ENCODE results near the gene RPS27.
"Not testable (repeated sequence)": the region's sequence is repeated elsewhere in the genome, so short reads cannot be mapped to it uniquely, and the experiment has no call there.

RPS27 gene

DNA sequence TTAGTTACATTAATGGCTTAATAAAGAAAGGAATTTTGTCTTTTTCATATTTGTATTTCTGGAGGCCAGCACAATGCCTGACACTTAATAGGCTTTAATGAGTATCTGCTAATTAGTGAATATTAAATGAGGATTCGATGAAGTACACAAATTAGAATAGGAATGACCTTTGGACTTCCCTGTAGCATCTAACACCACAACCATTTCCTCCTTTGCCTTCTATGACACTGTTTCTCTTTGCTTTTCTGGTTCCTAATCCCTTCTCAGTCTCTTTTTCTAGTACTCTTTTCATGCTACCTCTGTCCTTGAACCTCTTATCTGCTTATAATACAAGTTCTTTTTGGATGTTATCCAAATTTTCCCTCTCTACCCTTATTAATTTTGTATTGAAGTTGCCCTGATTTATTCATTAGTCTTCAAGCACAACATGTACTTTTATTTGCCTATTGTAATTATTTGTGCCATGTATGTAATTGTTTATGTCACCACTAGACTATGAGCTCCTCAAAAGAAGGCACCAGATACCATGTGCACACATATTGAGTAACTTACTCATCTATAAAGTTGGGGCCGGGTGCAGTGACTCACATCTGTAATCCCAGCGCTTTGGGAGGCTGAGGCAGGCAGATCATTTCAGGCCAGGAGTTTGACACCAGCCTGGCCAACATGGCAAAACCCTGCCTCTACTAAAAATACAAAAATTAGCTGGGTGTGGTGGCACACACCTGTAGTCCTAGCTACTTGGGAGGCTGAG lies 23.8 kb downstream of the RPS27 start:
- intact Hi-C loops (cut with DNase I): no loop called here

DNA sequence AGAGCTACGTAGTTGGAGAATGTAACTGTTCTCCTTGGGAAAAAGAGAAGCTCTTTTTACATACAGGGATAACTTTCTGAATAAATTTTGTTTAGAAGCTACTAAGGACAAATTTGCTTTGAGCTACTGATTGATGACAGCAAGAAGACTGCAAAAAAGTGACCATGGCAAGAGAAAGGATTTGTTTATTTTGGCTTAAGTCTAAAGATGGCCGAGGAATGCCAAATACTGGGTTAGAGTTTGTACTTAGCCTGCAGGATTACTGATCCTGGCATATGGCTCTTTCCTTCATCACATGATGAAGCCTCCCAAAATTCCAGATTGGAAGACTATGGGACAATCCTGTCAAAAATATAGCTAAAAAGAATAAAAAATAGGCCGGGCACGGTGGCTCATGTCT lies 28.7 kb downstream of the RPS27 start:
- DNase-seq: no peak
- intact Hi-C loops (cut with DNase I): no loop called here

More for the DNA sequence above, 23.8 kb downstream of the RPS27 start:
- DNase-seq: no peak

DNA sequence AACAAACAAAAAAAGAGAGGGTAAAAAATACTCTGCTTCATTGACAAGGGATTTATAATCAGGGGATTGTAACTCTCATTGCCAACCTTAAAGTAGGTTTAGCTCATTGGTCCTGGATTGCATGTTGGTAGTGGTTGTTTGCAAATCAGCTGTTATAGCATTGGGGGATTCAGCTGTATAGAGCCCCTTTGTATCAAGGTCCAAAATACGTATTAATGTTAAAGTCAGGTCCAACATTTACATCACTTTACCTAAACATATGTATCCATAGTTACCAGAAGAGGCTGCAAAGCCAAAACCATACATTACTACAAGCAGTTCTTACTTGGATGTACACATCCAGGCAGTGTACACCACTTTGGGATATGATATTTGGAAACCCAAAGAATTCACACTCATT lies 29.4 kb downstream of the RPS27 start:
- no peak for DNase-seq
- intact Hi-C loops (cut with DNase I): no loop called here

DNA sequence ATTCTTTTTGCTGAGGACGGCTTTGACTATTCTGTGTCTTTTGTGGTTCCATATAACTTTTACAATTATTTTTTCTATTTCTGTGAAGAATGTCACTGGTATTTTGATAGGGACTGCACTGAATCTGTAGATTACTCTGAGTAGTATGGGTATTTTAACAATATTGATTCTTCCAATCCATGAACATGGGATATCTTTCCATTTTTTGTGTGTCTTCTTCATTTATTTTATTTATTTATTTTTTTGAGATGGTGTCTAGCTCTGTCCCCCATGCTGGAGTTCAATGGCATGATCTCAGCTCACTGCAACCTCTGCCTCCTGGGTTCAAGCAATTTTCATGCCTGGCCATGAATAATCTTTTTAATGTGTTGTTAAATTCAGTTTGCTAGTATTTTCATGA lies 43.1 kb downstream of the RPS27 start:
- intact Hi-C loops (cut with DNase I); DNase-seq: not testable (repeated sequence)

Data from head of caudate nucleus (tissue), 42 donors.